Measurements from ENCODE around the gene SPATA6.

The SPATA6 gene

GRCh38 chr1:48498096-48498791, 26.2 kb upstream of the SPATA6 start:
- peak; percentile 65 for DNase-seq (ENCODE audit: low read depth)
- H3K4me3 ChIP-seq (ENCODE audit: low read depth, low read length) = no peak overlapping the region
- TF ChIP-seq, protein P1, sequence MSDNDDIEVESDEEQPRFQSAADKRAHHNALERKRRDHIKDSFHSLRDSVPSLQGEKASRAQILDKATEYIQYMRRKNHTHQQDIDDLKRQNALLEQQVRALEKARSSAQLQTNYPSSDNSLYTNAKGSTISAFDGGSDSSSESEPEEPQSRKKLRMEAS (IDR thresholded peaks at IDR 0.05; ENCODE audit: low read depth, low read length) = peak; percentile 90
- TF ChIP-seq CTCF (IDR thresholded peaks at IDR 0.05; ENCODE audit: low read depth, low read length) (peak; percentile 95), POLR2A (IDR thresholded peaks at IDR 0.05; ENCODE audit: extremely low read depth, insufficient read length) (no peak), MYC (IDR thresholded peaks at IDR 0.05; ENCODE audit: low read depth, low read length) (no peak)

DNA sequence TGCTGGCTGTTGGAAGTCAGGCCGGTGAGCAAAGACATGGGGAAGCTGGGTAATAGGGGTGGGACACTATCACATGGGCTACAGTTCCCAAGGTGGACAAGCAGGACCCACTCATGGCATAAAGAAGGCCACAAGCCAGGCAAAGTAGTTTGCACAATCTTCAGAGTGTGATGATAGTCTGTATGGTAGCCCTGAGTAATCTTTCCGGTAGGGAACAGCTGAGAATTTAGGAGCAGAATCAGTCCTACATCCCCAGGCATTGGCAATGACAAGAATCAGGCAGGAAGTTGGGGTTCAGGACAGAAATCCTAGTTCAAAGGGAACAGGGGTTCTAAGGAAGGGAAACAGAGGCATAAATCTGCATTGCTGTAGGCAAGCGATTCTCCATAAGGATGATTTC, 23.9 kb upstream of the SPATA6 start:
- TF ChIP-seq CTCF (IDR thresholded peaks at IDR 0.05; ENCODE audit: low read depth, low read length) (no peak), POLR2A (IDR thresholded peaks at IDR 0.05; ENCODE audit: extremely low read depth, insufficient read length) (no peak), MYC (IDR thresholded peaks at IDR 0.05; ENCODE audit: low read depth, low read length) (no peak)
- TF ChIP-seq, protein P1 (IDR thresholded peaks at IDR 0.05; ENCODE audit: low read depth, low read length) = no peak
- no peak for DNase-seq (ENCODE audit: low read depth)
- H3K4me3 ChIP-seq (ENCODE audit: low read depth, low read length) = no peak overlapping the region

DNA sequence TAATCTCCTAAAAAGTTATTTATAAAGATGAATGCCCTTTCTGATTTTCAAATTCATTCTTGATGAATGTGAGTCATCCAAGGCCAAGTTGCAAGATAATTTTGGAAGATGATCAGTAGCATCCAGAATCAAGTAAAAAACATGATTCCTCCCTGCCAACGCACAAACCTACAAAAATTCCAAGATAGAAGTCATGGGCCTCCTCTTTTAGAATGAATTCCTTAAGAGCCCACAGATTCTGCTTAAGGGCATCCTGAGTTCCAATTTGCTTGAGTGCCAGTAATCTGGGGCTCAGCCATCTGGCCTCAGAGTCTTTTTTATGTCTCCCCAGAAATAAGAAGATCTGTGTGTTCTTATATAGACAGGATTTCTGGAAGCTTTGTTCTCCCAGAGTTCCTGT, 23.2 kb upstream of the SPATA6 start:
- TF ChIP-seq CTCF (IDR thresholded peaks at IDR 0.05; ENCODE audit: low read depth, low read length) (no peak), POLR2A (IDR thresholded peaks at IDR 0.05; ENCODE audit: extremely low read depth, insufficient read length) (no peak), MYC (IDR thresholded peaks at IDR 0.05; ENCODE audit: low read depth, low read length) (no peak)
- TF ChIP-seq, protein P1 (IDR thresholded peaks at IDR 0.05; ENCODE audit: low read depth, low read length) = no peak
- no peak overlapping the region for H3K4me3 ChIP-seq (ENCODE audit: low read depth, low read length)
- DNase-seq (ENCODE audit: low read depth) = no peak

DNA sequence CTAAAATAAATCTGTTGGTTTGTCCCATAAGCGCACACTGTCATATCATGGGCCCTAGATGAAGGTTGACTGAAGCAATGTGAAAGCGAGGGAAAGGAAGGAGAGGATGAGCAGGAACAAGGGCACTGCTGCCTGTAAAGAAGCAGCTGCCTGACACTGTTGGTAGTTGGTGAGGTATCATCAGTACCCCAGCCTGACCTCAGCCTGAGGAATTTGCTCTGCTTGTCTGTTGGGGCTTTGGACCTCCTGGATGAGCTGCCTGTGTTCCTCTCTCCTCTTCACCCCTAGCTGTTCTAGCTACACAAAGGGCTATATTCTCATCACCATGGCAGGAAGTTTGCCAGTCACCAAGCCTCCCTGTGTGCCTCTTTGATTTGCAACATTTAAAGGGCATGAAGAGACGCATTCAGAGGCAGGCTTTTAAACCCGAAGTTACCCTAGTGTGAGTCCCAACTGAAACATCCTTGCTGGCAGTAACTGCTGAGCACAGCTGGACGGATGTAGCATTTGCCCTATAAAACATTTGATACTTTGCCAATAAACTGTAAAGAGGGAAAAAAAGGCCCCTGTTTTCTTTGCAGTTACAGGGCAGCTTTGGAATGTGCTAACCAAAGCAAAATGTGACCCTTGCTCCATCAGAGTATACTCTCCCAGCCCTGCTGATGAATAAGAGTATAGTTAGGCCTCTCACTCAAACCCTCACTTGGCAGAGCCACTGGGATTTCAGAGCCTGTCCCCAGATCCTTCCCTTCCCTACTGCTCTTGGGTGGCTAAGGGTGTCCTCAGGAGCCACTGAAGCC, 22.2 kb upstream of the SPATA6 start:
- H3K4me3 ChIP-seq (ENCODE audit: low read depth, low read length) = no peak overlapping the region
- no peak for DNase-seq (ENCODE audit: low read depth)
- TF ChIP-seq MYC (IDR thresholded peaks at IDR 0.05; ENCODE audit: low read depth, low read length) (no peak), CTCF (IDR thresholded peaks at IDR 0.05; ENCODE audit: low read depth, low read length) (no peak), POLR2A (IDR thresholded peaks at IDR 0.05; ENCODE audit: extremely low read depth, insufficient read length) (no peak)
- TF ChIP-seq, protein P1 (IDR thresholded peaks at IDR 0.05; ENCODE audit: low read depth, low read length) = no peak

GRCh38 chr1:48493041-48493440, 21.0 kb upstream of the SPATA6 start:
- no peak overlapping the region for H3K4me3 ChIP-seq (ENCODE audit: low read depth, low read length)
- no peak for DNase-seq (ENCODE audit: low read depth)
- TF ChIP-seq POLR2A (IDR thresholded peaks at IDR 0.05; ENCODE audit: extremely low read depth, insufficient read length) = no peak
- no peak for TF ChIP-seq CTCF (IDR thresholded peaks at IDR 0.05; ENCODE audit: low read depth, low read length)
- TF ChIP-seq, protein P1 (IDR thresholded peaks at IDR 0.05; ENCODE audit: low read depth, low read length) = no peak
- TF ChIP-seq MYC (IDR thresholded peaks at IDR 0.05; ENCODE audit: low read depth, low read length) = no peak
